Brain microvascular endothelial cell (primary cell): ENCODE results near the gene CNOT4.
A peak's percentile ranks its signal among the peaks of the same experiment; 100 is the strongest.
"Not testable (repeated sequence)": the region's sequence is repeated elsewhere in the genome, so short reads cannot be mapped to it uniquely, and the experiment has no call there.

Experiments used
- DNase-seq: peaks from one replicate; pipeline ENCODE4 v3.0.0-alpha.2; 2020
- H3K27ac ChIP-seq: fragments of 250-450 bp; sonication (Bioruptor Pico); 2 replicates; pipeline ENCODE4 v1.5.1; 2020; ENCODE audit warnings: mild to moderate bottlenecking, moderate library complexity
- H3K27me3 ChIP-seq: fragments of 250-450 bp; sonication (Bioruptor Pico); replicated peaks from 2 replicates; pipeline ENCODE4 v1.5.1; 2020; ENCODE audit warnings: mild to moderate bottlenecking
- H3K36me3 ChIP-seq: fragments of 250-450 bp; sonication (Bioruptor Pico); replicated peaks from 2 replicates; pipeline ENCODE4 v1.5.1; 2020; ENCODE audit warnings: mild to moderate bottlenecking
- H3K4me3 ChIP-seq: 2 replicates; pipeline ENCODE4 v1.5.1; 2011; ENCODE audit warnings: low read depth, mild to moderate bottlenecking, control low read depth, low read length, moderate library complexity
- CTCF ChIP-seq: IDR thresholded peaks from 2 replicates; pipeline ENCODE4 v1.5.1; 2011; ENCODE audit warnings: low read depth, mild to moderate bottlenecking, moderate library complexity, low read length, control low read depth, inconsistent platforms; ENCODE audit errors: missing control alignments
- in situ Hi-C: cut with HindIII; loops from 2 replicates; pipeline ENCODE4 v1.10.0; 2017; ENCODE audit warnings: low sequenced_read_pairs, low pct_ligation_motif_present

The CNOT4 gene

DNA sequence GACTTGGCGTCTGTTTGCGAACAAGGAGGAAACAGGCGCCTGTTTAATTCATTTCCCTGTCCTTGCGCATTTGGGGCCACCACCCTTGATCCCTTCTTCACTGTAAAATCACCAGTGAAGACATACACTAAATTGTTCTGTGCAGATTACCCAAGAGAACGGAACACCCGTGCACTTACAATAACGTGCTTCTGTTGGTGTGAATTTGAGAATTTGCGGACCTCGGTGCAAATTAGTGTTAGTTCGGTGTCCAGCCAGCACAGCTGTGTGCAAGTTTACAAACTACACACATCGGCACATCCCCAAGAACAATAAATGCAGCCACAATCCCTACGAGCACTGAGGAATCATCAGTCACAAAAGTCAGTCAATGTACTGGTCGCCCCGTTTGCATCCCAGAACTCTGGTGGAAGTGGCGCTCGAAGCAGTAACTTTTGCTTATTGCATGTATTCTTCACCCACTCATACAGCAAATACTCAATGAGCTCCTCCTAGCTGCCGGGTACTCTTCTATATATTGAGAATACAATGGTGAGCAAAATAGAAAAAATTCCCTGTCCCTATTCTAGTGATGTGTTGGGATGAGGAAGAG is 786 bp upstream of the CNOT4 start:
- Histone ChIP-seq H3K4me3 (peak overlapping the region; percentile 83), H3K27me3 (no peaks in the 10 kb centered on the region), H3K36me3 (no peaks in the 10 kb centered on the region), H3K27ac (no peak overlapping the region)
- in situ Hi-C loops, result no loop called here
- peak; percentile 12 for DNase-seq
- peak; percentile 36 for TF ChIP-seq CTCF

GRCh38 chr7:135509589-135509838 is 388 bp downstream of the CNOT4 start:
- DNase-seq, result no peak
- H3K4me3 ChIP-seq, result peak overlapping the region; percentile 93

GRCh38 chr7:135508883-135509588 is 866 bp downstream of the CNOT4 start:
- DNase-seq, result peak; percentile 7
- peak overlapping the region; percentile 93 for H3K4me3 ChIP-seq
- peak overlapping the region; percentile 85 for H3K27ac ChIP-seq
- no peaks in the 10 kb centered on the region for H3K27me3 ChIP-seq
- H3K36me3 ChIP-seq, result no peaks in the 10 kb centered on the region
- no peak for TF ChIP-seq CTCF
- in situ Hi-C loops, result no loop called here

More at GRCh38 chr7:135509589-135509838, 388 bp downstream of the CNOT4 start:
- peak overlapping the region; percentile 85 for H3K27ac ChIP-seq
- in situ Hi-C loops, result no loop called here
- H3K27me3 ChIP-seq, result no peaks in the 10 kb centered on the region
- TF ChIP-seq CTCF, result no peak
- no peaks in the 10 kb centered on the region for H3K36me3 ChIP-seq

GRCh38 chr7:135501402-135501801 is 8.5 kb downstream of the CNOT4 start:
- Histone ChIP-seq H3K27me3 (no peaks in the 10 kb centered on the region), H3K36me3 (no peaks in the 10 kb centered on the region), H3K27ac (no peak overlapping the region), H3K4me3 (no peak overlapping the region)
- DNase-seq, result no peak
- TF ChIP-seq CTCF, result peak; percentile 6
- in situ Hi-C loops, result no loop called here

DNA sequence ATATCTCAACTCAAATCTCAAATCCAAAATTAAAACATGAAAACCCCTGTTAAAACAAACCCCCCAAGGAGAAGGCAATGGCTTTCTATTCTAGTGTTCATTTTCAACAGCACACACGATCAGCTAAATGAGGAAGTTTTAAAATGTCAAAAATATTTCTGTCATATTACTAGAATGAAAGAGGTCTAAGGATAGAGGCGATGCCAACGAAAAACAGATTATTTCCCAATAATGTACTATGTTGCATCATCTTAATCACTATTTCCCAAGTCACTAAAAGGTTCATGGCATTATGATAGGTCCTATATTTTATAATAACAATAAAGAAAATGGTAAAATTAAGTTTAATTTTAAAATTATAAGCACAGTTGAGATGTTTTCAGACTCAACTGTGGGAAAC is 10.1 kb downstream of the CNOT4 start:
- no peak overlapping the region for H3K27ac ChIP-seq
- DNase-seq, result no peak
- no peaks in the 10 kb centered on the region for H3K27me3 ChIP-seq
- in situ Hi-C loops, result no loop called here
- no peak overlapping the region for H3K4me3 ChIP-seq
- TF ChIP-seq CTCF, result no peak
- no peaks in the 10 kb centered on the region for H3K36me3 ChIP-seq

DNA sequence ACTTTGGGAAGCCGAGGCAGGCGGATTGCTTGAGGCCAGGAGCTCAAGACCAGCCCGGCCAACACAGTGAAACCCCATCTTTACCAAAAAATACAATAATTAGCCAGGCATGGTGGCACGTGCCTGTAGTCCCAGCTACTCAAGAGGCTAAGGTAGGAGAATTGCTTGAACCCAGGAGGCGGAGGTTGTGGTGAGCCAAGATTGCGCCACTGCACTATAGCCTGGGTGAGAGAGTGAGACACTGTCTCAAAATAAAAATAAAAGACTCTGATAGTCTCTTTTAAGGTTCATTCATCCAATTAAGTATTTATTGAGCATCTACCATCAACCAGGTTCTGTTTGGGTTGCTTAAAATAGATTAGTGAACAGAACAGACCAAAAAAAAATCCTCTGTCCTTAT is 12.7 kb downstream of the CNOT4 start:
- DNase-seq, H3K36me3 ChIP-seq, H3K27me3 ChIP-seq, H3K27ac ChIP-seq, in situ Hi-C loops, H3K4me3 ChIP-seq: not testable (repeated sequence)
